ENCODE data around the gene SMARCE1.
A peak's percentile ranks its signal among the peaks of the same experiment; 100 is the strongest.

SMARCE1 gene

GRCh38 chr17:40647624-40648383 is at the start of gene SMARCE1:
Gene SMARCE1, minus strand, starts transcription at chr17:40647818. Its CDS starts 2,016 bp downstream, at chr17:40645802.
- DNase-seq (ENCODE audit: low read depth): peak; percentile 63

DNA sequence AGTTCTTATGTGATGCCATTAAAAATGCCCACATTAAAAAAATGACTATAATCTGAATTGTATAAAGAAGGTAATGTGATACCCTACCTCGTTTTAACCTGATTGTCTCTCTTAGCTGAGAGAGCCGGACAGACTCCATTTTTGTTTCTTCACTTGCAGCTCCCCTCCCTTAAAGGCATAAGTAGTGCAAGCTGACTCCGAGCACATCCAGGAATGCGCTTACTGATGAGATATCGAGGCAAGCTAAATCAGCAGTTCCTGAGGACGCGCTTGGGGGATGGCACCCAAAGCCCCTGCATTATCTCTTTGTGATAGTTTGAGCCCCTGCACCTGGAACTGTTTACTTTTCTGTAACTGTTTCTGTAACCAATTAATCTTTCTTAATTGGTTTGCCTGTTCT is 49.7 kb upstream of the SMARCE1 start:
- DNase-seq (ENCODE audit: low read depth): no peak

GRCh38 chr17:40696651-40697072 is 49.0 kb upstream of the SMARCE1 start:
- DNase-seq (ENCODE audit: low read depth): no peak

DNA sequence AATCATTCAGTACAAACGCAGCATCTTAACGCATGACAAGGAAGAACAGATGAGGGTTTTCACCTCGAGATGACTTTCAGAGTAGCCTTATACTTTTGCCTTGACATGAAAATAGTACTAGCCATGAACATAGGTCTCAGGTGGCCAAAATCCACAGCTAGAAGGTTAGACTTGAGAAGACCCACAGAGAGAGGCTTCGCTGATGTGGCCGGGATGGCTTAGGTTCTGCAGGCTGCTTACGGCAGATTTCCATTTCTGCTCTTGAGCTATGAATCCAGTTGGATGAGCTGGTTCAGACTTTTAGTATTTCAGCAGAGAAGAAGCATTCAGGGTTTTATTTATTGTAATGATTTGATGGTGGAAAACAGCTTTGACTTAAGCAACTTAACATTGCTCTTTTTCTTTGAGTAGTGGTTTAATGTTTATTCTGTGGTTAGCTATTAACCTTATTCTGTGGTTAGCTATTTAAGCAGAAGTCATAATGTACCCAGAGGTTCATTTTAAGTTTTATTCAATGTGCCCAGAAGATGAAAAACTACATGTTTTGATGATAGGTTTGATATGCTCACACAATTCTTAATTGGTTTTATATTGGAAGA is 48.4 kb upstream of the SMARCE1 start:
- no peak for DNase-seq (ENCODE audit: low read depth)

- no peak for DNase-seq (ENCODE audit: low read depth)
Measured at GRCh38 chr17:40694584-40694983, 47.0 kb upstream of the SMARCE1 start.

- no peak for DNase-seq (ENCODE audit: low read depth)
Measured at GRCh38 chr17:40687106-40687505, 39.5 kb upstream of the SMARCE1 start.

- DNase-seq (ENCODE audit: low read depth): no peak
Measured at GRCh38 chr17:40686192-40686591, 38.6 kb upstream of the SMARCE1 start.

GRCh38 chr17:40680998-40681397 is 33.4 kb upstream of the SMARCE1 start:
- DNase-seq (ENCODE audit: low read depth): no peak

DNA sequence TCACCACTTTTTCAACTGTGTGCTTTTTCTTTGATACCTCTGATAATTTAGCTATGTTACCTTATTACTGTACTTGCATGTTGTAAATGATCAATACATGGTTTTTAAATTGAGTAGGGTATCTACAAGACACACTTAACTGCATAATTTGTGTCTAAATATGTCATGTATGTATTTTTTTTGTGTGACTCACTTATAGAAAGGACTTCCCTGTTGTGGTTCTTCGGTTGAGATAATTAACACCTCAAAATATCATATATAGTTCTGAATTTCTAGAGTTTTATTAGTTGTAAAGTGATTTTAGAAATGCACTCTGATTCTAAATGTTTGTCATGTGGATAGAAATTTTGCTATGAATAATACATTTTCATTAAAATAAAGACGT is 31.9 kb upstream of the SMARCE1 start:
- DNase-seq (ENCODE audit: low read depth): no peak

DNA sequence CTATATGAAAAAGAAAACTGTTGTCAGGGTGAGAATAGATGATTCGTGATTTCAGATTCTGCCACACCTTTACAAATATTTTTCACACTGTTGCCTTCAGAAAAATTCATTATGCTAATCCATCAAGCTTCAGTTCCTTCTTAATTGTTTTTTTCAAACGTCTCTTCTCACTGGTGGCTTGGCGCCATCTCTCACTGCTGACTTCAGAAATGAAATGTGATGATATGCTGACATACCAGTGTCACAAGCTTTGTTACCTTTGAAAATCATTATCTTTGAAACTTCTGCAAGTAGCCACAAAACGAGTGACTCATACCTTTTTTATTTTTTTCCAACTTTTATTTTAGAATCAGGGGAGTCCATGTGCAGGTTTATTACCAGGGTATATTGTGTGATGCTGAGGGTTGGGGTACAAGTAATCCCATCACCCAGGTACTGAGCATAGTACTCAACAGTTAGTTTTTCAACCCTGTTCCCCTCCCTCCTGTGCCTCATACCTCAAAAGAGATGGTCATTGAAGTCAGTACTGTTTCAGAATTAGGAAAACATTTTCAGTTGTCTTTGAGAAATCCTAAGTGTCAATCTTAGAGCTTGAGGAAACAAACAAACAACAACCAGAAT is 31.4 kb upstream of the SMARCE1 start:
- DNase-seq (ENCODE audit: low read depth): no peak

DNA sequence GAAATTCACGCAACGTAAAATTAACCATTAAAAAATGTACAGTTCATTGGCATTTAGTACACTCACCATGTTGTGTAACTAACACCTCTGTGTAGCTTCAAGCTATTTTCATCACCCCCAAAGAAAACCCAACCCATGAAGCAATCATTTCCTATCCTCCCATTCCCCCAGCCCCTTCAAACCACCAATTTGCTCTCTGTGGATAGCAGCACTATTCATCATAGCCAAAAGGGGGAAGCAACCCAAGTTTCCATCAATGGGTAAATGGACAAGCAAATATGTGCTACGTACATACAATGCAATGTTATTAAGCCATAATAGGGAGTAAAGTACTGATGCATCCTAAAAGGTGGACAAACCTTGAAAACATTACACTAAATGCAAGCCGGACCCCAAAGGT is 28.3 kb upstream of the SMARCE1 start:
- no peak for DNase-seq (ENCODE audit: low read depth)

DNA sequence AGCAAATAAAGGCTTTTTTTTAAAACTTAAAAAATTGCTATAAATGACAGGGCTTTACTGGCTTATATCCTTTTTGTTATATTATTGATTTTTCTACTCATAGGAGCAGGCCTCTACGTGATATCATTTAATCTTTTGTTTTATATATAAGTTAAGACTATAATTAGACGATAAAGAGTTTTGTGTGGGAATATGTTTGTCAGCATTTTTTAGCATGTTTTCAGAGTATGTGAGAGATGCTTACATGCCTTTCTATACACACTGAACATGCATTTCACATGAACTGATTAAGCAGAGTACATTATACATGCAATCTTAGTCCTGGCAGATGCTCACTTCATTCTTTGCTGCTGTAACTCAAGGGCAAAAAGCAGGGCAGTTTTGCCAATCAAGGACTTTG is 25.0 kb upstream of the SMARCE1 start:
- no peak for DNase-seq (ENCODE audit: low read depth)

- DNase-seq (ENCODE audit: low read depth): no peak
Measured at GRCh38 chr17:40671282-40671681, 23.7 kb upstream of the SMARCE1 start.

GRCh38 chr17:40666331-40666730 is 18.7 kb upstream of the SMARCE1 start:
- no peak for DNase-seq (ENCODE audit: low read depth)

- no peak for DNase-seq (ENCODE audit: low read depth)
Measured at GRCh38 chr17:40664582-40665333, 17.1 kb upstream of the SMARCE1 start, which contains the start of gene KRT222. Gene KRT222, minus strand, starts transcription at chr17:40665177. Its CDS starts 78 bp downstream, at chr17:40665099.

DNA sequence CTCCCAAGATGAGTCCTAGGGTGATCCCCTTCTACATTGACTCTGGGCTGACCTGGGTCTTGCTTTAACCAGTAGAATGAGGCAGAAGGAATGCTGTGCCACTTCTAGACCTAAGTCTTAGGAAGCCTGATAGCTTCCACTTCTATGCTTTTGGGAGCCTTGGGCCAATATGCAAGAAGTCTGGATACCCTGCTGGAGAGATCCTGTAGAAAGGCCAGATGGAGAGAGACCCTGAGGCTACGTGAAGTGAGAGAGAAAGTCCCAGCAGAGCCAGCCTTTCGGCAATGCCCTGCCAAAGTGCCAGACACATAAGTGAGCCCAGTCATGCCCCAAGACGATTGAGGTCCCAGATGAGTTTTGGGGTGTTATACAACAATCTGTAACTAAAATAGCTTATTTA is 15.6 kb upstream of the SMARCE1 start:
- DNase-seq (ENCODE audit: low read depth): no peak

- no peak for DNase-seq (ENCODE audit: low read depth)
Measured at GRCh38 chr17:40659911-40660310, 12.3 kb upstream of the SMARCE1 start.

GRCh38 chr17:40658396-40658795 is 10.8 kb upstream of the SMARCE1 start:
- DNase-seq (ENCODE audit: low read depth): no peak

DNA sequence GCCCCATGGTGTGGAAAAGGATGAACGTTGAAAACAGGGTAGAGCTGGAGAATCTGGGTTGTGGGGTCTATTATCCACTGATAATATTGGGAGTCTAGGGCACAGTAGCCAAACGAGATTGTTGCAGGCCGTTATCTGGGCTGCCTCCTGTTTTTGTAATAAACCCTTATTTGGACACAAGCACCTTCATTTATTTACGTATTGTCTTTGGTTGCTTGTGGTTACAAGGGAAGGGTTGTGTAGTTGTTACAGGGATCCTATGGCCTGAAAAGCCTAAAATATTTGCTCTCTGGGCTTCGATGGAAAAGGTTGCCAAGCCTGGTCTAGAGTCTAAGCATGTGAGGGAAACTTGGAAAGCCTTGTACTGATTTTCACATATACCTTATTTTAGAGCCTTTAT is 4.3 kb upstream of the SMARCE1 start:
- DNase-seq (ENCODE audit: low read depth): no peak

DNA sequence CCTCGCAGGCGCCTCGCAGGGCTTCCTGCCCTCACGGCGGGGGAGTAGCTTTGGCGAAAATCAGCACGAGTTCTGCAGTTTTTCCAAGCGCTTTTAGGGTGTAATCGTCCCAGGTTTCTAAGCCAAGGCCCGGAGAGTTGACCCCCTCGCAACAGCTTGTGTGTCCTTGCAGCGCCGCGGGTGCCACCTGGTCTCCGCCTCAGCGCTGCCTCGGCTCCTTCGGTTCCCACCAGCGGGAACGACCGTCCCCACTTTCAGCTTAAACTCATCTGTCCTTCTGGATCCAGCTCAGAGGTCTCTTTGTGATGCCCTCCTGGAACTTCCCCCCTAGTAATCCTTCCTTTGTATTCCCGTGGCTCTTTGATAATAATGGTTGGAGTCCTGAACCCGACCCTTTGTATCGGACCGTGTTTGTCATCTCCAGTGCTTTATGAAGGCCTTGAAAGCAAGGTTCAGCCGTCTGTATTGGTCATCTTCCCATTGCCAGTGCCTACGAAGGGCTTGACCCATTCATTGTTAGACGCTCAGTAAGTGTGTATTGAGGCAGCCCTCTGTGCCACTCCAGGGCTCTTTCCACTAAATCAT is 858 bp upstream of the SMARCE1 start:
- DNase-seq (ENCODE audit: low read depth): no peak

- no peak for DNase-seq (ENCODE audit: low read depth)
Measured at GRCh38 chr17:40646791-40647623, 611 bp downstream of the SMARCE1 start.
